GM23248 (cell line): ENCODE data around the gene SRRM4. TPM values are rescaled to one million over a fixed set of nuclear protein-coding genes. Genes with fewer than 3 reads are reported as not detected.

Source experiments
- DNase-seq: peaks from one replicate; pipeline ENCODE4 v3.0.0-alpha.2; 2015
- H2AFZ ChIP-seq: fragments of 200-600 bp; sonication (generic); 2 replicates; pipeline ENCODE4 v1.6.1; 2016; ENCODE audit warnings: antibody characterized with exemption
- H3F3A ChIP-seq: fragments of 200-600 bp; sonication (generic); 2 replicates; pipeline ENCODE4 v1.6.1; 2016; ENCODE audit warnings: mild to moderate bottlenecking, antibody characterized with exemption, mixed run types; ENCODE audit not compliant: insufficient read depth
- H3K27ac ChIP-seq: fragments of 200-600 bp; sonication (generic); 2 replicates; pipeline ENCODE4 v1.5.1; 2016; ENCODE audit warnings: mild to moderate bottlenecking
- H3K27me3 ChIP-seq: fragments of 200-600 bp; sonication (generic); replicated peaks from 2 replicates; pipeline ENCODE4 v1.6.1; 2016; ENCODE audit warnings: mild to moderate bottlenecking; ENCODE audit not compliant: insufficient read depth
- H3K36me3 ChIP-seq: fragments of 200-600 bp; sonication (generic); 2 replicates; pipeline ENCODE4 v1.6.1; 2016; ENCODE audit warnings: low read depth, mild to moderate bottlenecking
- H3K4me1 ChIP-seq: fragments of 200-600 bp; sonication (generic); 2 replicates; pipeline ENCODE4 v1.6.1; 2016; ENCODE audit warnings: mild to moderate bottlenecking; ENCODE audit not compliant: insufficient read depth
- H3K4me2 ChIP-seq: fragments of 200-600 bp; sonication (generic); one replicate; pipeline ENCODE4 v1.6.1; 2016; ENCODE audit warnings: mild to moderate bottlenecking; ENCODE audit not compliant: unreplicated experiment
- H3K4me3 ChIP-seq: fragments of 200-600 bp; sonication (generic); 2 replicates; pipeline ENCODE4 v1.5.1; 2016; ENCODE audit warnings: mild to moderate bottlenecking
- H3K79me2 ChIP-seq: fragments of 200-600 bp; sonication (generic); 2 replicates; pipeline ENCODE4 v1.6.1; 2016; ENCODE audit warnings: mild to moderate bottlenecking; ENCODE audit not compliant: insufficient read depth
- H3K9ac ChIP-seq: fragments of 200-600 bp; sonication (generic); 2 replicates; pipeline ENCODE4 v1.6.1; 2016; ENCODE audit warnings: mild to moderate bottlenecking
- H3K9me2 ChIP-seq: fragments of 200-600 bp; sonication (generic); 2 replicates; pipeline ENCODE4 v1.6.1; 2016; ENCODE audit warnings: mixed run types, mild to moderate bottlenecking, moderate library complexity; ENCODE audit not compliant: insufficient read depth
- H3K9me3 ChIP-seq: fragments of 200-600 bp; sonication (generic); one replicate; pipeline ENCODE4 v1.6.1; 2017; ENCODE audit warnings: low read depth
- H4K20me1 ChIP-seq: fragments of 200-600 bp; sonication (generic); 2 replicates; pipeline ENCODE4 v1.6.0; 2016; ENCODE audit not compliant: insufficient read depth
- EZH2 ChIP-seq: fragments of 200-600 bp; sonication (generic); IDR thresholded peaks from 2 replicates; pipeline ENCODE4 v1.6.1; 2018; ENCODE audit warnings: antibody characterized with exemption, mild to moderate bottlenecking; ENCODE audit not compliant: insufficient read depth, poor library complexity, severe bottlenecking
- EZH2phosphoT487 ChIP-seq: fragments of 200-600 bp; sonication (generic); IDR thresholded peaks from 2 replicates; pipeline ENCODE4 v1.6.1; 2018; ENCODE audit warnings: antibody characterized with exemption, moderate library complexity, mild to moderate bottlenecking, low read depth; ENCODE audit not compliant: insufficient read depth
- WGBS, 2 experiments: methylation state at CpG; one replicate each; pipeline ENCODE4 v1.1.6; 2015 to 2017; ENCODE audit warnings: low lambda C conversion rate in 2 of 2, low coverage in 1 of 2; ENCODE audit errors: missing lambda C conversion rate in 2 of 2; 5-methylcytosine and 5-hydroxymethylcytosine counted together
- in situ Hi-C: fragments of 300-500 bp; cut with MboI; formaldehyde crosslinking; loops from 2 replicates; pipeline ENCODE4 v1.15.0; 2020
- polyA plus RNA-seq: library from polyadenylated mRNA; unstranded; fragments of >200 nt; fragmentation: Nextera tagmentation; extraction: Ambion mirVana; gene quantifications from 2 replicates; pipeline ENCODE4 v1.2.1, GENCODE V29; 2016
- total RNA-seq: library from RNA; depleted of rRNA; stranded (reverse); fragments of >200 nt; shearing (Covaris generic); gene quantifications from 2 replicates; pipeline ENCODE4 v1.2.3, GENCODE V29; 2014

SRRM4 gene
- total and polyA plus RNA-seq, 2 experiments from 2014 or later: not detected

GRCh38 chr12:119129827-119130434, 148.6 kb downstream of the SRRM4 start:
- no peaks in the 10 kb centered on the region for H3K9me3 ChIP-seq
- TF ChIP-seq EZH2: no peak
- TF ChIP-seq EZH2phosphoT487: no peak
- H3K79me2 ChIP-seq: no peaks in the 10 kb centered on the region
- 9 to 21% methylated on average over 3 of the region's 3 CpGs for WGBS, 2 experiments
- DNase-seq: no peak
- no peaks in the 10 kb centered on the region for H3K9me2 ChIP-seq
- H3K4me2 ChIP-seq: no peak overlapping the region
- in situ Hi-C loops: loop anchor here (10.0 kb wide), 1 partner anchor 415 kb away; no protein-coding TSS in a partner anchor
- no peak overlapping the region for H3K4me3 ChIP-seq
- no peaks in the 10 kb centered on the region for H3K4me1 ChIP-seq
- no peaks in the 10 kb centered on the region for H3K27me3 ChIP-seq
- no peaks in the 10 kb centered on the region for H3K36me3 ChIP-seq
- no peak overlapping the region for H3K9ac ChIP-seq
- no peaks in the 10 kb centered on the region for H3F3A ChIP-seq
- H4K20me1 ChIP-seq: no peaks in the 10 kb centered on the region
- no peak overlapping the region for H2AFZ ChIP-seq
- no peak overlapping the region for H3K27ac ChIP-seq

- Histone ChIP-seq H3K9ac (no peak overlapping the region), H3K27me3 (no peaks in the 10 kb centered on the region), H3K4me2 (no peak overlapping the region), H3K9me3 (no peaks in the 10 kb centered on the region), H3K79me2 (no peaks in the 10 kb centered on the region), H3K4me3 (no peak overlapping the region), H3K9me2 (no peaks in the 10 kb centered on the region), H2AFZ (no peak overlapping the region), H3K4me1 (no peaks in the 10 kb centered on the region), H3K27ac (no peak overlapping the region), H4K20me1 (no peaks in the 10 kb centered on the region), H3K36me3 (no peaks in the 10 kb centered on the region), H3F3A (no peaks in the 10 kb centered on the region)
- DNase-seq: no peak
- WGBS, 2 experiments: 62 to 67% methylated on average over 10 of the region's 10 CpGs
- in situ Hi-C loops: no loop called here
- TF ChIP-seq EZH2: no peak
- TF ChIP-seq EZH2phosphoT487: no peak
These were observed 149.2 kb downstream of the SRRM4 start for GRCh38 chr12:119130523-119130922.

GRCh38 chr12:119134284-119135072, 153.1 kb downstream of the SRRM4 start:
- Histone ChIP-seq H3K9ac (no peak overlapping the region), H3K9me3 (no peaks in the 10 kb centered on the region), H3K4me2 (no peak overlapping the region), H2AFZ (no peak overlapping the region), H3K36me3 (no peaks in the 10 kb centered on the region), H3K4me3 (no peak overlapping the region), H3K9me2 (no peaks in the 10 kb centered on the region), H3K27ac (no peak overlapping the region), H3K4me1 (no peaks in the 10 kb centered on the region), H4K20me1 (no peaks in the 10 kb centered on the region), H3K79me2 (no peaks in the 10 kb centered on the region), H3F3A (no peaks in the 10 kb centered on the region), H3K27me3 (no peaks in the 10 kb centered on the region)
- in situ Hi-C loops: no loop called here
- WGBS, 2 experiments: 20 to 21% methylated on average over 3 of the region's 3 CpGs
- no peak for TF ChIP-seq EZH2phosphoT487
- no peak for TF ChIP-seq EZH2
- no peak for DNase-seq

GRCh38 chr12:119136811-119137410, 155.6 kb downstream of the SRRM4 start:
- Histone ChIP-seq H3K36me3 (no peaks in the 10 kb centered on the region), H3K27ac (no peak overlapping the region), H3K27me3 (no peaks in the 10 kb centered on the region), H2AFZ (no peak overlapping the region), H3K79me2 (no peaks in the 10 kb centered on the region), H3K4me2 (no peak overlapping the region), H3K9me2 (no peaks in the 10 kb centered on the region), H3F3A (no peaks in the 10 kb centered on the region), H3K9me3 (no peaks in the 10 kb centered on the region), H3K9ac (no peak overlapping the region), H3K4me1 (no peaks in the 10 kb centered on the region), H3K4me3 (no peak overlapping the region), H4K20me1 (no peaks in the 10 kb centered on the region)
- WGBS, 2 experiments: 22 to 24% methylated on average over 4 of the region's 4 CpGs
- in situ Hi-C loops: no loop called here
- TF ChIP-seq EZH2 (no peak), EZH2phosphoT487 (no peak)
- no peak for DNase-seq
